Right cardiac atrium (tissue), 5 donors: Measurements from ENCODE around the gene ZNF841. TPM values are rescaled to one million over a fixed set of nuclear protein-coding genes. Genes with fewer than 3 reads are reported as not detected.
"Not testable (repeated sequence)": the region's sequence is repeated elsewhere in the genome, so short reads cannot be mapped to it uniquely, and the experiment has no call there.

Experiments
- ATAC-seq, 2 donors: fragments of 200-7000 bp; cut with Tn5 transposase; one replicate each; pipeline versions ENCODE4 v1.8.0 to v1.9.1; 2020; ENCODE audit warnings: moderate library complexity in 2 of 2, mild to moderate bottlenecking in 1 of 2
- DNase-seq, 3 donors: peaks; one replicate each; pipeline ENCODE4 v3.0.0-alpha.2; 2020
- H3K27ac ChIP-seq: one replicate; pipeline ENCODE4 v1.5.1; 2013; ENCODE audit warnings: mild to moderate bottlenecking, low read length, control low read depth, moderate library complexity
- H3K27me3 ChIP-seq: one replicate; pipeline ENCODE4 v1.6.1; 2013; ENCODE audit not compliant: control insufficient read depth, insufficient read depth
- H3K4me1 ChIP-seq: one replicate; pipeline ENCODE4 v1.6.1; 2013; ENCODE audit warnings: low read length; ENCODE audit not compliant: control insufficient read depth, insufficient read depth
- H3K4me3 ChIP-seq: one replicate; pipeline ENCODE4 v1.5.1; 2013; ENCODE audit warnings: low read length, control low read depth
- H3K9me3 ChIP-seq: one replicate; pipeline ENCODE4 v1.6.1; 2013; ENCODE audit warnings: low read length; ENCODE audit not compliant: control insufficient read depth
- WGBS: extraction: QIAGEN DNeasy Blood & Tissue Kit; methylation state at CpG from one replicate; pipeline ENCODE4 v1.1.7; 2013; 5-methylcytosine and 5-hydroxymethylcytosine counted together
- intact Hi-C, 4 donors: fragments of 100-400 bp; cut with DNase I; formaldehyde crosslinking; loops; one replicate each; pipeline versions ENCODE4 v1.11.0 to v1.14.0; 2022 to 2023
- polyA plus RNA-seq: library from polyadenylated mRNA; stranded (reverse); fragments of 200-250 nt; gene quantifications from one replicate; pipeline ENCODE4 v1.2.3, GENCODE V29; 2013
- total RNA-seq, 4 donors: library from RNA; stranded (reverse); fragmentation: NEBNext Ultra II Directional; extraction: Animal tissue kit (Norgen Biotek cat#: 25700); gene quantifications; one replicate each; pipeline ENCODE4 v1.2.1, GENCODE V29; 2021
- donor health status: healthy with polysubstance abuse.
- donor health status: DM: no; HTN: yes; CAD: no.
- donor health status: DM: no; HTN: no; CAD: no.
- donor health status: DM: no; HTN: yes; CAD: no; lungs with severe emphysema.
- donor health status: DM: yes; HTN: yes; CAD: no.

ZNF841 gene
- total and polyA plus RNA-seq, 5 donors = 4.7 to 17.9 (median 12.6) TPM

DNA sequence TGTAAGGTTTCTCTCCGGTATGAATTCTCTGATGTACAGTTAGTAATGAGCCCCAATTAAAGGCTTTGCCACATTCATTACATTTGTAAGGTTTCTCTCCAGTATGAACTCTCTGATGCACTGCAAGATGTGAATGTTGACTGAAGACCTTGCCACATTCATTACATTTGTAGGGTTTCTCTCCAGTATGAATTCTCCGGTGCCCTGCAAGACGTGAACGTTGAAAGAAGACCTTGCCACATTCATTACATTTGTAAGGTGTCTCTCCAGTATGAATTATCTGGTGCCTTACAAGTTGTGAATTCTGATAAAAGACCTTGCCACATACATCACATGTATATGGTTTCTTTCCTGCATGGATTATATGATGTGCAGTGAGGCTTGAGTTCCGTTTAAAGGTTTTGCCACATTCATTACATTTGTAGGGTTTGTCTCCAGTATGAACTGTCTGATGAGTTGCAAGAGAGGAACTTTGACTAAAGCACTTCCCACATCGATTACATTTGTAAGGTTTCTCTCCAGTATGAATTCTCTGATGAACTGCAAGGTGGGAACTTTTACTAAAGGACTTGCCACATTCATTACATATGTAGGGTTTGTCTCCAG is 29.2 kb downstream of the ZNF841 start:
- ATAC-seq (no peak), DNase-seq (no peak)
- H3K27me3 ChIP-seq = no peaks in the 10 kb centered on the region
- H3K9me3 ChIP-seq = peaks cover 16% of the 10 kb centered on the region
- no peak overlapping the region for H3K4me3 ChIP-seq
- H3K27ac ChIP-seq = no peak overlapping the region
- intact Hi-C loops = no loop called here
- 97% methylated on average over 6 of the region's 6 CpGs for WGBS
- H3K4me1 ChIP-seq = no peaks in the 10 kb centered on the region

GRCh38 chr19:52065399-52065798 is 30.2 kb downstream of the ZNF841 start:
- Histone ChIP-seq H3K4me1 (no peaks in the 10 kb centered on the region), H3K9me3 (peaks cover 14% of the 10 kb centered on the region), H3K4me3 (no peak overlapping the region), H3K27ac (no peak overlapping the region), H3K27me3 (no peaks in the 10 kb centered on the region)
- DNase-seq (no peak), ATAC-seq (no peak)
- 98% methylated on average over 6 of the region's 6 CpGs for WGBS
- intact Hi-C loops = no loop called here

DNA sequence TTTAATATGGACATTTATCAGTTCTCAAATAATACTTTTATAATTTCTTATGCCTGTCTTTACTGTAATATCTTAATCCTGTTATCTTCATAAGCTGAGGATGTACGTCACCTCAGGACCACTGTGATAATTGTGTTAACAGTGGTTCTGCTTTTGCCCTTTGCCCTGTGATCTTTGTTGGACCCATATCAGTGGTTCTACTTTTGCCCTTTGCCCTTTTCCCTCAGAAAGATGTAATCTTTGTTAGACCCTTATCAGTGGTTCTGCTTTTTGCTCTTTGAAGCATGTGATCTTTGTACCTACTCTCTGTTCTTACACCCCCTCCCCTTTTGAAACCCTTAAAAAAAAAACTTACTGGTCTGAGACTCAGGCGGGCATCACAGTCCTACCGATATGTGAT is 39.1 kb downstream of the ZNF841 start:
- H3K27me3 ChIP-seq, H3K9me3 ChIP-seq, intact Hi-C loops, ATAC-seq, DNase-seq, H3K4me3 ChIP-seq, H3K27ac ChIP-seq, H3K4me1 ChIP-seq: not testable (repeated sequence)
- WGBS = 98% methylated on average over 3 of the region's 3 CpGs

GRCh38 chr19:52051736-52052135 is 43.8 kb downstream of the ZNF841 start:
- H3K4me3 ChIP-seq, H3K27ac ChIP-seq, H3K4me1 ChIP-seq, H3K9me3 ChIP-seq, H3K27me3 ChIP-seq, DNase-seq, intact Hi-C loops, ATAC-seq: not testable (repeated sequence)
- WGBS = 98% methylated on average over 1 of the region's 1 CpG

- intact Hi-C loops = no loop called here
Measured at GRCh38 chr19:52048555-52049501, 46.7 kb downstream of the ZNF841 start, which contains the start of gene ZNF432. TSS of gene ZNF432 (minus strand) at chr19:52048838. CDS start at chr19:52046868, 1,970 bp downstream.

DNA sequence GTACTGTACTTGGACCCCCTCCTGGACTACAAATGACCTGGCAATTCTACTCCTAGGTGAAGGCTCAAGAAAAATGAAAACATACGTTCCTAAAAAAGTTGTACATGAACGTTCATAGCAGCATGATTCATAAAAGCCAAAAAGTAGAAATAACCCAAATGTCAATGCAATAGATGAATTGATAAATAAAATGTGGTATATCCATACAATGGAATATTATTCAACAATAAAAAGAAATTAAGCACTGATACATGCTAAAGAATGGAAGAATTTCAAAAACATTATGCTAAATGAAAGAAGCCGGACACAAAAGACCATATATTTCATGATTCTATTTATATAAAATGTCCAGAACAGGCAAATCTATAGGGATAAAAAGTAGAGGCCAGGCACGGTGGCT is 56.4 kb downstream of the ZNF841 start:
- ATAC-seq (no peak), DNase-seq (no peak)
- no peak overlapping the region for H3K4me3 ChIP-seq
- intact Hi-C loops = no loop called here
- H3K27ac ChIP-seq = no peak overlapping the region
- H3K9me3 ChIP-seq = peaks cover 20% of the 10 kb centered on the region
- 96% methylated on average over 4 of the region's 4 CpGs for WGBS
- H3K27me3 ChIP-seq = no peaks in the 10 kb centered on the region
- no peaks in the 10 kb centered on the region for H3K4me1 ChIP-seq

More at GRCh38 chr19:52048555-52049501, 46.7 kb downstream of the ZNF841 start, which contains the start of gene ZNF432:
- Histone ChIP-seq H3K27me3 (no peaks in the 10 kb centered on the region), H3K9me3 (no peaks in the 10 kb centered on the region), H3K4me1 (no peaks in the 10 kb centered on the region), H3K4me3 (peak within 1 kb of the TSS; percentile 70), H3K27ac (peak within 1 kb of the TSS; percentile 89)
- WGBS = under 1% methylated on average over 60 of the region's 60 CpGs
- ATAC-seq = peak; percentile 98 to 99
- DNase-seq = peak; percentile 96 to 99 (median 98)

- intact Hi-C loops = no loop called here
- WGBS = 98% methylated on average over 12 of the region's 12 CpGs
- no peaks in the 10 kb centered on the region for H3K4me1 ChIP-seq
- no peak for DNase-seq
- peaks cover 21% of the 10 kb centered on the region for H3K9me3 ChIP-seq
- no peak for ATAC-seq
- no peak overlapping the region for H3K27ac ChIP-seq
- no peak overlapping the region for H3K4me3 ChIP-seq
- no peaks in the 10 kb centered on the region for H3K27me3 ChIP-seq
Measured at GRCh38 chr19:52034051-52034728, 61.4 kb downstream of the ZNF841 start.

GRCh38 chr19:52028780-52029123 is 66.8 kb downstream of the ZNF841 start:
- DNase-seq (no peak), ATAC-seq (peak; percentile 41 to 56)
- Histone ChIP-seq H3K27ac (peak overlapping the region; percentile 99), H3K4me3 (peak overlapping the region; percentile 92), H3K9me3 (peaks cover 5% of the 10 kb centered on the region), H3K27me3 (no peaks in the 10 kb centered on the region), H3K4me1 (peaks cover 7% of the 10 kb centered on the region)
- WGBS = 16% methylated on average over 5 of the region's 5 CpGs
- intact Hi-C loops = no loop called here

GRCh38 chr19:52028027-52028779 is 67.4 kb downstream of the ZNF841 start, which contains the start of gene ZNF614:
TSS of gene ZNF614 (minus strand) at chr19:52028379. CDS start at chr19:52025745, 2,634 bp downstream.
- Histone ChIP-seq H3K4me3 (peak within 1 kb of the TSS; percentile 92), H3K27me3 (no peaks in the 10 kb centered on the region), H3K27ac (peak within 1 kb of the TSS; percentile 99), H3K4me1 (peaks cover 7% of the 10 kb centered on the region), H3K9me3 (peaks cover 5% of the 10 kb centered on the region)
- under 1% methylated on average over 53 of the region's 53 CpGs for WGBS
- intact Hi-C loops = no loop called here
- peak; percentile 89 to 95 (median 95) for DNase-seq
- ATAC-seq = peak; percentile 98 to 99

- H3K4me1 ChIP-seq, H3K27ac ChIP-seq, DNase-seq, H3K4me3 ChIP-seq, ATAC-seq, intact Hi-C loops, H3K9me3 ChIP-seq, H3K27me3 ChIP-seq: not testable (repeated sequence)
- WGBS = 80% methylated on average over 15 of the region's 15 CpGs
Measured at GRCh38 chr19:52026255-52026990, 69.1 kb downstream of the ZNF841 start.
